ENCODE data around the gene LINC00305.

The LINC00305 gene

DNA sequence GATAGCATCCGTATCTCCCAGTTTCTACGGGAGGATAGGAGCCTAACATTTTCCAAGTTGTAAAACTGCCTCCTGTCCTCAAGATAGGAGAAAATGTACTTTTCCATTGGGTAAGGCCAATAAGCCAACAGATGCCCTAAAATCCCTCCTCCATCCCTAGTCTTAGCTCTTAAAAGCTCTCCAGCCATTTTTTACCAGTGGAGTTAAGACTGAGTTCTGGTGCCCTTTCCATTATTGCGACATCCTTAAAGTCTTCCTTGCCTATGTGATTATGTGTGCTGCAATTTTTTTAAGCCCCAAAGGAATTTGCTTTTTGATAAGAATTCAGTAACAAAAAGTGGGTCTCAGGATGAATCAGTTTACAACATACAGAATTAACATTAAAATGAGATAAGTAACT is 33.0 kb downstream of the LINC00305 start:
- no peak for DNase-seq (ENCODE audit: low read depth)

DNA sequence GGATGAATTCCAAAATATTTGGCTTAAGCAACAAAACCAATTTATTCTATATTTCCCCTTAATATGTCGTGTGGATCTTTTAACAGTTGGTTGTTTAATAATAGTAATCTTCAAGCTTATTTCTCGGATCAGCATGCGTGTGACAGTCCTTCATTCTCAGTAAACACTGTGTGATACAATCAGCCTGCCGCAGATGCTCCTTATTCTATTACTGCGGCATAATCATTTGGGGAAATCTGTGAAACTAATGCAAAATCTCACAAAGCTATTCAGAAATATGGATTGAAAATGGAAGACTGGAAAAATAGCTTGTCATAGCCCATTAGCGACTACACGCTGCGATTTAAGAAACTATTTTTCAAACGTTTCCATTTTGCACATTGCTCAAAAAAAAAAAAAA is 36.9 kb downstream of the LINC00305 start:
- no peak for DNase-seq (ENCODE audit: low read depth)

DNA sequence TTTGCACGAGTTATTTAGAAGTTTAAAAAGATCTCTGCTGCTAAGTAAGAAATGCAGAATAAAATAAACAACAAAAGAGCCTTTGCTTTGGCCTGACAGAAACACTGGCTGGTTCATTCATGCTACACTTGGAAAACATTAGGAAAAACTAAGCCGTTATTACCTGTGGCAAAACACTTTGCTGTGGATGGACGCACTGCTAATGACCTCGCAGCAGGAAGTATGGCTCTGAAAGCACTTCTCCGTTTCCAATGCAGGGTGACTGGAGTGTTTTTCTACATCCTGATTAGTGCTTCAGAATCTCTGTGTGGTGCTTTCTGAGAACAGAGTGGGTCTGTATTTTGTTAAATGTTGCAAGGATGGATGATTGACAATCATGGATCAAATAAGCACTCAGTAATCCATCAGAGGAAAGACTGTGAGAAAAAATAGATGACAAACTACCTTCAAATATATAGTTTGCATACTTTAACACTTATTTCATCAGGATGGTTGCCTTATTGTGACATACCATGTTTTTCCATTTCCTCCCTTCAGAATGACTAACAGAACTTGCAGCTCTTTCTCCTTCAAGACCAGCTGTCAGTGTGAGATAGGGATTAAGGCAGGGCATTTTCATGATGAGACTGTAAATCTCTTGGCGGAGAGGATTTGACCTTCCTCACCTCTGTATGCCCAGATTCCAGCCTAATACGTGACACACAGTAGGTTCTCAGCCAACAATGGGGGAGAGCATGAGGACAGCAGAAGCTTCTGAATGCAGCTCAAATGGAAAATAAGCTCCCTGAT is 38.0 kb downstream of the LINC00305 start:
- no peak for DNase-seq (ENCODE audit: low read depth)

DNA sequence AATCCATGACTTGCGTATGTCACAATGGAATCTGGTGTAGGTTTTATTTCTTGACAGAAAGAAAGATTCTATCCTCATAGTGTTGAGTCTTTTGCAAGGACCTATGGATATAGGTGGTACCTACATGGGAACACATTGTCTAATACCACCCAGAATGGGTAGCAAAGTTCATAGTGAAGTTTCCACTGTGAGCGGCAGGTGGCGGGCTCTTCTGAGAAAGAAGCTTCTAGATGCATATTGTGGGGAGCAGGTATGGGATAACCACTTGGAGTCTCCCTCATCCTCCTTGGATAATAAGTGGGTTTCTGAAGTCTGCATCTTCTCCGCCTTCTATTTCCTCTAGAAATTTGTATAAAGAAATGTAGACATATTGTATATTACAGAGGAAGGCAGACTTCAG is 44.9 kb downstream of the LINC00305 start:
- DNase-seq (ENCODE audit: low read depth): no peak

DNA sequence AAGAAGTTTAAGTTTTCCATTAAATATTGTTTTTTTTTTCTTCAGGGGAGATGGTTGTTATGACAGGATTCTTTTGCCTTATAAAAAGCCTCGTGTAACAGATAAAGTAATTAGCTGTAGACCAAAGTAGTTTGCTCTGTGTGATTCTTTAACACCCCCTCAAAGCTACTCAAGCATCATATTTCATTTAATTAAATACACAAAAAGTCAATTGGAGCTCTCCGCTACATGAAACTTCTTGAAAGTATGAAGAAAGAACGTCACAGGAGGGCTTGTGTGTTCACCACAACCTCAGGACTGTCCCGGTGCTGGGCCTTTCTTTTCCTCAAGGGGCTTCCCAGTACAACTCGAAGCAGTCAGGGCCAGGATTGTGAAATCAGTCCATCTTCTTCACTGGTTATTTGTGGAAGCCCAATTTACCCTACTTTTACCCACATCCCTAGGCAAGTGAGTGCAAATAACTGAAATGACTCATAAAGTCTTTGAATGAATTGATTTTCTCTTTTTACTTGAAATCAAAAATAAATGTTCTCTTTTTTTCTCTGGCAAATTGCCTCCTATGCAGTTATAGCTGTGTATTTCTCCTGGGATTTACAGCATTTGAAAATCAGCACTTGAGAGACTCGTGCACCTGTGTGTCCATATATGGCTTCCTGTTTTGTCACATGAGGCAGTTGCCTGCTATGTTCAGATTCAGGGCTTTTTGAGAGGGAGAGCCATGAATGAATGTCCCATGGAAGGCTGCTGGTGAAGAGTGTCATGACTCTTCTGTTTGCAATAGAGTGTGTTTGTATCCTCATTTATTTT is 48.6 kb downstream of the LINC00305 start:
- DNase-seq (ENCODE audit: low read depth): no peak

DNA sequence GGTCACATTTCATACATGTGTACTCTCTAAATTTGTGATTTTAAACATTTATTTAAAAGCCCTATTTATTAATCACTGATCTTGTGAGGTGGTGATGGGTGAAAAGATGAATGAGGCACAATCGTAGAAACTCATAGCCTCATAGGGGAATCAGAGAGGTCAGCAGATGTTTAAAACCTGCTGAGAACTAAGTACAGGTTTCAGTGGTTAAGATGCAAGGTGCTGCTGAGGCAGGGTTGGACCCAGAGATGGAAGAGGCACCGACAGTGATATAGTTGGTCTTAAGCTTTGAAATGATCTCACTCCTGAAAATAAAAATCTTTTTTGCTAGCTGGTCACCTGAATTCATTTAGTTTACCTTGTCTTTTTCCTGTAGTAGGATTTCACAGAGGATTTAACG is 49.6 kb downstream of the LINC00305 start:
- no peak for DNase-seq (ENCODE audit: low read depth)

DNA sequence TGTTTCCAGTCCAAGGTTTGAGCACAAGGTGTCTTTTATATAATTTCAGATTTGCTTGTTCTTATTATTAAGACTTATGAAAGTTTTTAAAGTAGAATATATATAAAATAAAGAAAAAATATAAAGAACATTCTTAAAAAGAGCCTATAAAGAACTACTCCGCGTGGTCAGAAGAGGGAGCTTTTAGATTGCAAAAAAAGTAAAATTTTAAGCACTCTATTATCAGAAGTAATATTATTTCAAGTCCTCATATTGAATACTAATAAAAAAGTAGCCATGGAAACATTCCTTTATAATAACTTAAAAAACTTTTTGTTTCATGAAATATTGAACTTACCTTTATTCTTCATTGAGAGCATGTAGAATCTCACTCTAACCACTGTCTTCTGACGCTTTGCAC is 51.4 kb downstream of the LINC00305 start:
- no peak for DNase-seq (ENCODE audit: low read depth)

DNA sequence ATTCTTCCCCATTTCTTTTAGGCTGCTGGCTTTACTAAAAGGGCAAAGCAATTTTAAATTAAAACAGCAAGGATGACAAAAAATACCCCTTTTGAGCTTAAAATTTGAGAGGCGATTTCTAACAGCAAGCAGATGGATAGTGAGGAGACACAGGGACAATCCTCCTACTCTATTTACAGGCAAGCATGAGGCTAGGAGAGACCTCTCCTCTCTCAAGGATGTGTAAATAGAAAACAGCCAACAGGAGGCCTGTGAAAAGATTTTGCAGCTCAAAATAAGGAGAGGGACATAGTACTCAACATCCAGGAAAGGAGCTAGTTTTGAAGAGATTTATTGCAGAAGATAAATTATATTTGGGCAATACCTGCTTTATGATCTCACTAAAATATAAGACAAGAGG is 53.8 kb downstream of the LINC00305 start:
- no peak for DNase-seq (ENCODE audit: low read depth)

DNA sequence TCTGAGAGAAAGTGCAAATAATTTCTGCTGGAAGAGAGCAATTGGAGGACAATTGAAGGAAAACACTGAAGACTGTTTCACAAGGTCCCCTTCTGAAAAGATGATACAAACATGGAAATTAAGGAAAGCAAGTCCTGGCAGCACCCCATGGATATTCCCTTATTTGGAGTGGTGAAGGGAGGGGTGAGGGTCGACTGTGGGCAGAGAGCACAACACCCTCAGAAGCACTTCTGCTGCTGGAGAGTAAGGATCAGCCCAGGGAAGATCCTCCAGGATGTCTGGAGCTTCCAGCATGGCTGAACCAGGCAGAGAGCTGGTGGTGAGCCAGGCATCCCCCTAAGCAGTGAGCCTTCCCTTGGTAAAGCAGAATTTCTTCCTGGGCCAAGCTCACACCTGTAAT is 54.7 kb downstream of the LINC00305 start:
- no peak for DNase-seq (ENCODE audit: low read depth)

DNA sequence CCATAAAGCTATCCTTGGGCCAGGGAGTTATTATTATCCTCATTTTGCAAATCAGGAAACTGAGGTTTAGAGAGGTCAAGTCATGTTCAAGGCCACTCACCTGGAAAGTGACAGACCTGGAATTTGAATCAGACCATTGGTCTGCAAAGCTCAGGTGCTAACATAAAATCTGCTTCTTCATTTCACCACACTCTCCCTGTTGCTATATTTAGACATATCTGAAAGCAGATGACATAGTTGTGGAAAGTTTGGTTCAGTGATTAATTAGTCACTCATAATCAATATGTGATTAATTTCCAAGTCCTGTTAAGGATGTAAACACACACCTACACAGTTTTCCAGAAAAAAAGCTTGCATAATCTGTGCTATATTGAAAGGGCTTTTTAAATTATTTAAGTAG is 57.4 kb downstream of the LINC00305 start:
- no peak for DNase-seq (ENCODE audit: low read depth)

DNA sequence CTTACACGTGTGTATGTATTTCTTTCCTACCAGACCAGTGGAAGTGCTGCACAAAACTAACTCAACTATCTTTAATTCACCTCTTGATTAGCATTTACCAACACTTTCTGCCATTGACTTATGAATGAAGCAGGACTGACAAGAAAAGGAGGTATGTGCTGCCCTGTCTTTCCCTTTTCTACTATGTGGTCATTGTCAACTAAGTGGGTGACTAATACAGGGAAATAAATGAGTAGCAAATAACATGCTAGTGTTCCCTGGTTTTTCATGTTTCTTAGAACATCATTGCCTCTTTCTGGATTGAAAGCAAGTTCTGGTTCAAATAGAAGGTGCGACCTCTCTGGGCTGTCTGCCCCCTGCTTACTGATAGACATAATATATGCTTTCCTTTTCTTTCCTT is 58.0 kb downstream of the LINC00305 start:
- DNase-seq (ENCODE audit: low read depth): no peak

DNA sequence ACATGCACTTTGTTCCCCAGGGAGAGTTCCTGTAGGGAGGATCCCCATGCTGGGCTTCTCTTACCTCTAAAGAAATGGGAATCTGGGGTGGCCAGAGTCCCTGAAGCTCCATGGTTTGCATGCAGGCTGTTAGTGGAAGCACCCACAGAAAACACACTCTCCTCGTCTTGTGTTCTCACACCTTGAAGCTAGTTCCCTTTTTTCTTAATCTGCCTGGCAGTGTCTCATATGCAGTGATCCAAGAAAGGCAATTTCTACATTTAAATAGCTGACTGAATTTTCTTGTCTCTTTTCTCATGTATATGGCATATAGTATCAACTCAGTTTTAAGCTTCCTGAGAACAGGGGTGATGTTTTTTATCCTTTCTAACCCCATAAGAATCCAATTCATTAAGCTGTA is 65.0 kb downstream of the LINC00305 start:
- no peak for DNase-seq (ENCODE audit: low read depth)

DNA sequence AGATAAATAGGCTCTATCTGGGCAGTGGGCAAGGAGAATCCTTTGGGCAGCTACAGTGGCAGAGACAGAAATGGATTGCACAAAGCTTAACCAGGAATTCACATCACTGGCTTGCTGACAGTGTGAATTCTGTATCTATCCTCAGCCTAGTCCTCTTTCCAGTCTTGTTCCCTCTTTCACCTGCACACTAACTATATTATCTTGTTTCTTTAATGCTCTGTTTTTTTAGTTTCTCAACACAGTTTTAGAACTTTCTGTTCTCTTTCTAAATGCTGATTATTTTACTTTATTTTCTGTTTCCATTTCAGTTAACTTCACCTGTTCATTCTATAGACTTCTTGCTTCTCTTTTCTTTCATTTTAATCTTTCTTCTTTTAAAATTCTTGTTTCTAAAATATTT is 66.4 kb downstream of the LINC00305 start:
- DNase-seq (ENCODE audit: low read depth): no peak

DNA sequence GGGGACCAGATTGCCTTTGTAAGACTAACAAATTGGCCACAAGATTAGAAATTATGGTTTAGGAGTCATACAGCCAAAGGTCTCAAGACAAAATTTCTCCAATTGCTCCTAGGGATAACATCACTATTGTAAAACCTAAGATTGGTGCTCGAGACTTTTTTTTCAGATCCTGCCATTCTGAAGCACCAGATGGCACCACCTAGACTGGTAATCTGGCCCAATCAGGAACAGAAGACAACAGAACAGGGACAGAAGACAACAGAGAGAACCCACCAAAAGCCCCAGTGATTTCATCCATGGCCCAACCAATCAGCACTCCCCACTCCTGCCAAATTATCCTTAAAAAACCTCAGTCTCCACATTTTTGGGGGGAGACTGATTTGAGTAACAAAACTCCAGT is 66.8 kb downstream of the LINC00305 start:
- no peak for DNase-seq (ENCODE audit: low read depth)

DNA sequence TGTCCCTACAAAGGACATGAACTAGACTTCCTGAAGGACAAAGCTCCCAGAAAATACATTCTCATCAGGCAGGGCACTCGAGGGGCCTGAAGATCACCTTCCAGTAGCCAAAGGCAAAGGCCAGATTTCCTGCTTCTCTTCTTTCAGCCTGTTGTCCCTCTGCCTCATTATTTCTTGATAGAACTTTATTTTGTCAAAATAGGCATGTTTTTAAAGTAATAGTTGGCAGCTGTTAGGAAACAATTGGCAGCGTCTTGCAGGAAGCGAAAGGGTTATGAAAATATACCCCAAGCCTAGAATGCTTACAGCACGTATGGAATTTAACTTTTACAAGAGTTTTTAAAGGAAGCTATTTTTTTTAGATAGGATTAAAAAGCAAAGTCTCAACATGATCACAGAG is 74.9 kb downstream of the LINC00305 start:
- no peak for DNase-seq (ENCODE audit: low read depth)

DNA sequence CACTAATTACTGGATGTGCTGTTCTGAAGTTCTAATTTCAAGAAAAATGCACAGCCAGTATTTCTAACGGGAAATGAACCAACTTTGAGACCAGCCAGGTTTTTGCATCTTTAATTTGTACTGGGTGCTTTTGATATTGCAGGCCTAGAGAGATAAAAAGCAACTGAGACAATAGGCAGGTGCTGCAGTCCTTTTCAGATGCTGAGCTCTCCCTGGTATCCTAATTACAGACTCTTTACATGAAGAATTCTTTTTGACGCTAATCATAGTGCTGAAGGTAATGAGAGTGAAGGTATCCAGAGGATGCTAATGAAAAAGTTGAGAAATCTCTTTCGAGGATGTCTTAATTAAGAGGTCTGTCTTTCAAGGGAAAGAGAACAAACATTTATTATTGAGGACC is 93.9 kb downstream of the LINC00305 start:
- DNase-seq (ENCODE audit: low read depth): no peak

DNA sequence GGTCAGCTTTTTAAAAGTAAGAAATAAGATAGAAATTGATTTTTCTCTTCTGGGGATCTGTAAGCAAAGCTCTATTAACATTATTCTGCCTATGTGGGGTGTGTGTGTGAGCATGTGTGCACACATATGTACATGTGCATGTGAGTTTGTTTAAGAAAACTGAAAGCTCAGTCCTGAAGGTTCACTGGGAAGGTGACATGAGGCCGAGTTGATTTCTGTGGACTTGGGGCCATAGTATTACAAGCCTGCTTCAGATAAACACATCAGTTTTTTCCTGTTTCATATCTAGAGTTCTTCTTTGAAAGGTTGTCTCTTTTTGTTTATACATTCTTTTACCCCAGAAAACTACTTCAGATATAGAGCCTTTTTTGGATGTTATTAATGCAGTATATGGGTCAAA is 95.6 kb downstream of the LINC00305 start:
- DNase-seq (ENCODE audit: low read depth): no peak

DNA sequence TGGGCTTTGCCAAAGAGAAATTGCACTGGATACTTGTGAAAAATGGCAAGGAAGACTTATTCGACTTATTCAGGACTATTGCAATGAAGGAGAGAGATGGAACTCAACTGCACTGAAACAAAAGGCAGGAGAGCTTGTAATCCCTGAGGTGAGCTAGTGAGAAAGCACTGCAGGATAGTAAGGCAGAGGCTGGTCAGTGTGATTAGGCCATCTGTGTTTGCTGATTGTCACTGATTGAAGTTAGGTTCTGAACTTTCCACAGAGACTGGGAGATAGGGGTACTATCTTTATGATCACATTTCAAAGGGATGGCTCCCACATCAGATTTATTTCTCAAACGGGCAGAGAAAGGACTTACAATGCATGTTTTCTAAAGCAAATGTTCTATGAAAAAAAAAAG is 96.1 kb downstream of the LINC00305 start:
- no peak for DNase-seq (ENCODE audit: low read depth)

DNA sequence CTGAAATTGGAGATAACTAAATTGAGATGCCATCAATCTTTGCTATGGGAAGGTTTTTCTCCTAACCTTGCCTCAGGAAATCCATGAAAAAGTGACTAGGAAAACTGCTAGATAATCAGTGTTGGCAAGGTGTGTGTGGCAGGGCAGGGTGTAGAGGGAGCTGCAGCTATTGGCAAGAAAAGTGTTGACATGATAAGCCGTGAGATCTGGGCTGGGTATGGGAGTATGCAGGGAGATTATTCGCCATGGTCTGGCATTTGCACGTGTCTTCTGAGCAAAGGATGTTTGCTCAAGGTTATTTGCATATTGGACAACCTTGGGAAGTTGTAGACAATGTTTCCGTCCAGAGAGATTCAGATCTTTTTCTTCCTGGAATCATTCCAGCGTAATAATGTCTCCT is 104.3 kb downstream of the LINC00305 start:
- no peak for DNase-seq (ENCODE audit: low read depth)

DNA sequence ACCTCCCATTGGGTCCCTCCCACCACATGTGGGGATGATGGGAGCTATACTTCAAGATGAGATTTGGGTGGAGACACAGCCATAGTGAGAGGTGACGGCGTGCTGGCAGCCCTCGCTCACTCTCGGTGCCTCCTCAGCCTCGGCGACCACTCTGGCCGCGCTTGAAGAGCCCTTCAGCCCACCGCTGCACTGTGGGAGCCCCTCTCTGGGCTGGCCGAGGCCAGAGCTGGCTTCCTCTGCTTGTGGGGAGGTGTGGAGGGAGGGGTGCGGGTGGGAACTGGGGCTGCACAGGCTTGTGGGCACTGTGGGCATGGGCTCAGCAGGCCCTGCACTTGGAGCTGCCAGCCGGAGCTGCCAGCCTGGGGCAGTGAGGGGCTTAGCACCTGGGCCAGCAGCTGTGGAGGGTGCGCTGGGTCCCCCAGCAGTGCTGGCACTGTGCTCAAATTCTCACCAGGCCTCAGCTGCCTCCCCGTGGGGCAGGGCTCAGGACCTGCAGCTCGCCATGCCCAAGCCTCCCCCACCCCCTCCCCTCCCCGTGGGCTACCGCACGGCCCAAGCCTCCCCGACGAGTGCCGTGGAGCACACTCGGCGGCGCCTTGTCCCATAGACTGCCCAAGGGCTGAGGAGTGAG is 106.0 kb downstream of the LINC00305 start:
- no peak for DNase-seq (ENCODE audit: low read depth)

DNA sequence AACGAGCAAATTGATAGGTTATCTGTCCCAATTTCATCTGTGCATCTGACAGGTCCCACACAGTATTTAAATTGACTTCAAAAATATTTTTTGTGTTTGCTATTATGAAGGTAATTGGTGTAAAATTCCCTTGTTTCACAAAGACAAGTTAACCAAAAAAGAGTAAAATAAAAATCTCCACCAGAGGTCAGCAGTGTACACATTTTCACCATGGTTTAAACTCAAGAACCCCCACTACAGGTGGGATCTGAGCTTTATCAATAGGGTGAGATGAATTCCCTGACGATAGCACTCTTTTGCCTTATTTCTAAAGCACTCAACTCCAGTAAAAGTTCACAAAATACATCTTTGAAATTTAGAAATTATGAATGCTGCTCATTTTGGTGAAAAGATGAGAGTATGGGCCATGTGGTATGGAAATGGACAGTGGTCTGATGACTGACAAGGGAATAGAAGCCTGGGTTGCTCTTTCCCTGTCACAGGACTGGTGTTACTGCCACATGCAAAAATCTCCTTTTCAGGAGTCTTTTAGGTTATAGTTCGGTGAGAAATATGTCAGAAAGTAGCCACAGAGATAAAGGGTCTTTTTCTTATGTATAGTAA is 111.0 kb downstream of the LINC00305 start:
- DNase-seq (ENCODE audit: low read depth): no peak

DNA sequence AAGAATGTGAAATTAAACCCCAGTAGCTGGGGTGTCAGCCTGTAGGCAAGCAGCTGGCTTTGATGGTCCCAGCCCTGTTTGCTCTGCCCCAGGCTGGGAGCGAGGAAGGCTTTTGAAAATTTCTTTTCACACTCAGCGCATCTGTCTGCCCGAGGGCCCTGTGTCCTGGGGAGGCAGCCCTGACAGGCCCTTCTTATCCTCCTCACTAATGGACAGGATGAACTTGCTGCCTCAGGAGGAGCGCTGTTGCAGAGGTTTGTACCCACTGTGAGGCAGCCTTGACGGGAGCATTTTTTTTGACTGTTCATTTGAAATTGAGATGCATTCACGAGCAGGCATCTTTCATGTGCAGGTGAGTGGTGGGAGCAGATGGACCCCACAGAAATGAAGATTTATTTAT is 116.6 kb downstream of the LINC00305 start:
- no peak for DNase-seq (ENCODE audit: low read depth)

DNA sequence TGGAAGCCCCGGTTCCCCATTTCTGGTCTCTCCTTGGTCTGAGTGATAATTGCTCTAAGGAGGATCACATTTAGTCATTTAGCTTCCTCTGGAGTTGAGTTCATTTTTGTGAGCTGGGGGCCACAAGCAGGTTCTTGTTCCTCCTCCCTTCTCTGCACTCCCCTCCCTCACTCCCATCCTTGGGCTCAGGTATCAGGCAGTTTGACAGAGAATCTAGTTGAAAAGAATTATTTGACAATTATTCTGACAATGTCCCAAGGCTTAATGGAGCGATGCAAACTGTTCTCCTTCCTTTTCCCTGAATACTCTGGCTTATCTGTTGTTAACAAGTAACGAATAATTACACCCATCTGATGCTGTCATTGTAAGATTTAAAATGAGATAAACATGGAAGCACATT is 117.5 kb downstream of the LINC00305 start:
- DNase-seq (ENCODE audit: low read depth): no peak

Measured in GM04504 (cell line).